AG09309 (cell line): ENCODE results near the gene TXNDC11.

Experiments
- DNase-seq: peaks from one replicate; pipeline ENCODE4 v3.0.0-alpha.2; 2010; ENCODE audit warnings: low read depth
- H3K4me3 ChIP-seq: 2 replicates; pipeline ENCODE4 v1.5.1; 2011; ENCODE audit warnings: mild to moderate bottlenecking, low read depth, low read length, moderate library complexity; ENCODE audit not compliant: control insufficient read depth
- CTCF ChIP-seq: IDR thresholded peaks from 2 replicates; pipeline ENCODE4 v1.5.1; 2011; ENCODE audit warnings: mild to moderate bottlenecking, low read depth, low read length, inconsistent platforms; ENCODE audit not compliant: insufficient read depth, control insufficient read depth; ENCODE audit errors: missing control alignments

TXNDC11 gene

GRCh38 chr16:11699234-11699894 is 43.3 kb downstream of the TXNDC11 start:
- TF ChIP-seq CTCF, result no peak
- no peak for DNase-seq

GRCh38 chr16:11698271-11698689 is 44.4 kb downstream of the TXNDC11 start:
- H3K4me3 ChIP-seq, result no peak overlapping the region

More at GRCh38 chr16:11699234-11699894, 43.3 kb downstream of the TXNDC11 start:
- H3K4me3 ChIP-seq, result no peak overlapping the region

GRCh38 chr16:11697319-11697718 is 45.3 kb downstream of the TXNDC11 start:
- no peak for TF ChIP-seq CTCF
- H3K4me3 ChIP-seq, result no peak overlapping the region
- DNase-seq, result no peak

More at GRCh38 chr16:11698271-11698689, 44.4 kb downstream of the TXNDC11 start:
- DNase-seq, result no peak
- peak; percentile 17 for TF ChIP-seq CTCF

GRCh38 chr16:11696266-11697012 is 46.2 kb downstream of the TXNDC11 start:
- TF ChIP-seq CTCF, result no peak
- no peak for DNase-seq
- no peak overlapping the region for H3K4me3 ChIP-seq

- H3K4me3 ChIP-seq, result no peak overlapping the region
- DNase-seq, result no peak
- no peak for TF ChIP-seq CTCF
Observed at GRCh38 chr16:11692651-11693050, 50.0 kb downstream of the TXNDC11 start.

GRCh38 chr16:11692171-11692570 is 50.5 kb downstream of the TXNDC11 start:
- no peak for DNase-seq
- no peak for TF ChIP-seq CTCF
- H3K4me3 ChIP-seq, result no peak overlapping the region
